Loucy (cell line): ENCODE data around the gene UNC5A.

Experiments
- H2AFZ ChIP-seq: fragments of 200-600 bp; sonication (generic); 2 replicates; pipeline ENCODE4 v1.6.0; 2016; ENCODE audit warnings: antibody characterized with exemption, mild to moderate bottlenecking, low read length, moderate library complexity
- H3F3A ChIP-seq: fragments of 200-600 bp; 2 replicates; pipeline ENCODE4 v1.6.0; 2016; ENCODE audit warnings: antibody characterized with exemption, low read depth, mild to moderate bottlenecking
- H3K27me3 ChIP-seq: fragments of 200-600 bp; sonication (generic); 2 replicates; pipeline ENCODE4 v1.6.1; 2014; ENCODE audit warnings: low read length, mild to moderate bottlenecking; ENCODE audit not compliant: insufficient read depth, poor library complexity, severe bottlenecking
- H3K36me3 ChIP-seq: fragments of 200-600 bp; sonication (generic); 2 replicates; pipeline ENCODE4 v1.6.1; 2016; ENCODE audit warnings: low read length; ENCODE audit not compliant: insufficient read depth
- H3K4me1 ChIP-seq: fragments of 200-600 bp; sonication (generic); 2 replicates; pipeline ENCODE4 v1.5.1; 2014; ENCODE audit warnings: low read length, mild to moderate bottlenecking; ENCODE audit not compliant: insufficient read depth, poor library complexity, severe bottlenecking
- H3K4me2 ChIP-seq: fragments of 200-600 bp; sonication (generic); 2 replicates; pipeline ENCODE4 v1.6.0; 2014; ENCODE audit warnings: antibody characterized with exemption, low read length, low read depth, mild to moderate bottlenecking; ENCODE audit not compliant: poor library complexity, severe bottlenecking
- H3K4me3 ChIP-seq: fragments of 200-600 bp; sonication (generic); 2 replicates; pipeline ENCODE4 v1.5.1; 2014; ENCODE audit warnings: low read length, mild to moderate bottlenecking, mixed read lengths; ENCODE audit not compliant: poor library complexity, severe bottlenecking
- H3K79me2 ChIP-seq: fragments of 200-600 bp; sonication (generic); 2 replicates; pipeline ENCODE4 v1.6.1; 2014; ENCODE audit warnings: low read length; ENCODE audit not compliant: insufficient read depth
- H3K9ac ChIP-seq: fragments of 200-600 bp; sonication (generic); 2 replicates; pipeline ENCODE4 v1.6.0; 2014; ENCODE audit warnings: mild to moderate bottlenecking, low read depth, low read length, moderate library complexity; ENCODE audit not compliant: poor library complexity, severe bottlenecking
- H3K9me2 ChIP-seq: fragments of 200-600 bp; sonication (generic); replicated peaks from 2 replicates; pipeline ENCODE4 v1.6.1; 2016; ENCODE audit warnings: low read depth, low read length, mixed read lengths
- H3K9me3 ChIP-seq: fragments of 200-600 bp; sonication (generic); 2 replicates; pipeline ENCODE4 v1.6.1; 2014; ENCODE audit warnings: mild to moderate bottlenecking, antibody characterized with exemption, low read length, low read depth; ENCODE audit not compliant: insufficient read depth
- H4K20me1 ChIP-seq: fragments of 200-600 bp; sonication (generic); 2 replicates; pipeline ENCODE4 v1.6.0; 2014; ENCODE audit warnings: antibody characterized with exemption, low read length, mild to moderate bottlenecking; ENCODE audit not compliant: insufficient read depth, poor library complexity, severe bottlenecking
- EZH2phosphoT487 ChIP-seq: fragments of 200-600 bp; IDR thresholded peaks from 2 replicates; pipeline ENCODE4 v1.6.1; 2018; ENCODE audit warnings: antibody characterized with exemption, mild to moderate bottlenecking, moderate library complexity, borderline replicate concordance
- TF ChIP-seq, protein P1 (sequence below): fragments of 200-600 bp; sonication (generic); conservative IDR thresholded peaks from 2 replicates; pipeline ENCODE4 v1.5.1; 2014; ENCODE audit warnings: mild to moderate bottlenecking, antibody characterized with exemption, low read length

UNC5A gene

DNA sequence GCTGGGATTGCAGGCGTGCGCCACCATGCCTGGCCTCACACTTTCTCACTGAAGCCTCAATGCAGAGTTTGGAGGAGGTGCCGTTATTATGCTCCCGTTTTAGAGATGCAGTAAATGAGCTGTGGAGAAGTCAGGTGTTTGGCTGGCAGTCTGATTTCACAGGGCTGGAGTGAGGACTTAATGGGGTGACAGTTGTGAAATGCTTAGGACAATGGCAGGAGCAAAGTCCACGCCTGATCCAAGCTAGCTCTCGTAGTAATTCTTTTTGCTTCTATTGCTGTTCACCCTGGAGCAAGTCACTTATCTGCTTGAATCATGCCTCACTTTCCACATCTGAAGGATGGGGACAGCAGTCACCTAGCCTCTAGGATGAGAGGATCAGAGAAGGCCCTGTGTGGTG, 21.8 kb downstream of the UNC5A start:
- H3K27me3 ChIP-seq: no peaks in the 10 kb centered on the region
- H3K9me2 ChIP-seq: no peaks in the 10 kb centered on the region
- no peaks in the 10 kb centered on the region for H3K79me2 ChIP-seq
- no peak overlapping the region for H3K9ac ChIP-seq
- H2AFZ ChIP-seq: no peak overlapping the region
- H3K4me1 ChIP-seq: no peaks in the 10 kb centered on the region
- no peaks in the 10 kb centered on the region for H4K20me1 ChIP-seq
- no peaks in the 10 kb centered on the region for H3F3A ChIP-seq
- TF ChIP-seq, protein P1, sequence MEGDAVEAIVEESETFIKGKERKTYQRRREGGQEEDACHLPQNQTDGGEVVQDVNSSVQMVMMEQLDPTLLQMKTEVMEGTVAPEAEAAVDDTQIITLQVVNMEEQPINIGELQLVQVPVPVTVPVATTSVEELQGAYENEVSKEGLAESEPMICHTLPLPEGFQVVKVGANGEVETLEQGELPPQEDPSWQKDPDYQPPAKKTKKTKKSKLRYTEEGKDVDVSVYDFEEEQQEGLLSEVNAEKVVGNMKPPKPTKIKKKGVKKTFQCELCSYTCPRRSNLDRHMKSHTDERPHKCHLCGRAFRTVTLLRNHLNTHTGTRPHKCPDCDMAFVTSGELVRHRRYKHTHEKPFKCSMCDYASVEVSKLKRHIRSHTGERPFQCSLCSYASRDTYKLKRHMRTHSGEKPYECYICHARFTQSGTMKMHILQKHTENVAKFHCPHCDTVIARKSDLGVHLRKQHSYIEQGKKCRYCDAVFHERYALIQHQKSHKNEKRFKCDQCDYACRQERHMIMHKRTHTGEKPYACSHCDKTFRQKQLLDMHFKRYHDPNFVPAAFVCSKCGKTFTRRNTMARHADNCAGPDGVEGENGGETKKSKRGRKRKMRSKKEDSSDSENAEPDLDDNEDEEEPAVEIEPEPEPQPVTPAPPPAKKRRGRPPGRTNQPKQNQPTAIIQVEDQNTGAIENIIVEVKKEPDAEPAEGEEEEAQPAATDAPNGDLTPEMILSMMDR: no peak
- TF ChIP-seq EZH2phosphoT487: no peak
- H3K4me2 ChIP-seq: no peak overlapping the region
- H3K36me3 ChIP-seq: no peaks in the 10 kb centered on the region
- no peaks in the 10 kb centered on the region for H3K9me3 ChIP-seq
- no peak overlapping the region for H3K4me3 ChIP-seq

DNA sequence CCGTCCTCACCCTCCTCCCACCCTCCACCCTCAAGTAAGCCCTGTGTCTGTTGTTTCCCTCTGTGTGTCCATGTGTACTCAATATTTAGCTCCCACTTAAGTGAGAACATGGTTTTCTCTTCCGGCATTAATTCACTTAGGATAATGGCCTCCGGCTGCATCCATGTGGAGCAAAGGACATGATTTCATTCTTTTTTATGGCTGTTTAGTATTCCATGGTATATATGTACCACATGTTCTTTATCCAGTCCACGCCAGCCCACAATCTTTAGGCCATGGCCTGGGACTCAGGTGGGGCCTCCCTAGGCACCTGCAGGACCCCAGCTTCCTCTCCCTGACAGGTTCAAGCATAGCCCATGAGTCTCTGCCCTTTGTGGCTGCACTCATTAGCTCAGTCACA, 22.9 kb downstream of the UNC5A start:
- no peaks in the 10 kb centered on the region for H3K27me3 ChIP-seq
- TF ChIP-seq, protein P1: no peak
- no peak for TF ChIP-seq EZH2phosphoT487

DNA sequence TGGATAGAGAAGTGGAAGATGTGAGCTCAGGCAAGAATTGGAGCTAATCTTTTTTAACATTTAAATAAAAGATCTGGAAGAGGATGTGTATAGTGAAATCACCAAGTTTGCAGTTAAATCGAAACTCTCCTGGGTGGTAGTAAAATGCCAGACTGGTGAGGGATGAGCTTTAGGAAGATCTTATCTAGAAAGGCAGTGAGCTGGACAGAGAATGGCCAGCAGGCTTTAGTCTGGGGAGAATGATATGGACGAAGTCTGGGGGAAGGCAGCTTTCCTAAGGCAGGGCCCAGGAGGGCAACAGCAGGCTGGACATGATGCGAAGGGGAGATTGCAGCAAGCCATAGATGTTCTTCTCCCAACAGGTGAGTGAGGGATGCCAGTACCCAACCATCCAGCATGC, 25.6 kb downstream of the UNC5A start:
- no peaks in the 10 kb centered on the region for H3F3A ChIP-seq
- no peak overlapping the region for H2AFZ ChIP-seq
- TF ChIP-seq, protein P1: no peak
- no peak for TF ChIP-seq EZH2phosphoT487
- H3K9ac ChIP-seq: no peak overlapping the region
- no peaks in the 10 kb centered on the region for H3K9me3 ChIP-seq
- H3K36me3 ChIP-seq: no peaks in the 10 kb centered on the region
- no peaks in the 10 kb centered on the region for H3K9me2 ChIP-seq
- H3K4me1 ChIP-seq: no peaks in the 10 kb centered on the region
- no peaks in the 10 kb centered on the region for H4K20me1 ChIP-seq
- H3K79me2 ChIP-seq: no peaks in the 10 kb centered on the region
- no peaks in the 10 kb centered on the region for H3K27me3 ChIP-seq
- no peak overlapping the region for H3K4me2 ChIP-seq
- H3K4me3 ChIP-seq: no peak overlapping the region

More for the DNA sequence above, 22.9 kb downstream of the UNC5A start:
- Histone ChIP-seq H3K79me2 (no peaks in the 10 kb centered on the region), H3K9me2 (no peaks in the 10 kb centered on the region), H3K9ac (no peak overlapping the region), H3K4me1 (no peaks in the 10 kb centered on the region), H4K20me1 (no peaks in the 10 kb centered on the region), H3K9me3 (no peaks in the 10 kb centered on the region), H3K36me3 (no peaks in the 10 kb centered on the region), H2AFZ (no peak overlapping the region), H3K4me2 (no peak overlapping the region), H3F3A (no peaks in the 10 kb centered on the region), H3K4me3 (no peak overlapping the region)
